GM20431 (cell line): ENCODE results near the gene SORCS1.

ENCODE experiments used
- in situ Hi-C: fragments of 300-500 bp; cut with MseI, MboI; formaldehyde crosslinking; loops from one replicate; pipeline ENCODE4 v1.15.0; 2020; ENCODE audit warnings: low sequenced_read_pairs; ENCODE audit not compliant: unreplicated experiment

The SORCS1 gene

DNA sequence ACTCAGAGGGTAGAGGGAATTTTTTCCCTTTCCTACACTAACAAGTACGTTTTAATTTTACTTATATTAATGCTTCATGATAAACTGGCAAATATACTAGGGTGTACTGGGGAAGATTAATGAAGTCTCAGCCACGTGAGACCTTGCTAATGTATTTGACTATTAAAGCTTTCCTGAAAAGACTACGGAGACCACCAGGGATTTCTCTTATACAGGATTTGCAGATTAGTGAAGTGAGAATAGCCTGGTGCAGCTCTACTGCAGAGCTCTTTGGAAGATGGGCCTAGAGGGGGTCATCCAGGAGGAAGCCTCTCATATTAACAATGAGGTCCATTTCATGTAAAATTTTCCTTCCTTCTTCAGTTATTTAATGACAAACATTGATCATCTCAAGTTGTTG, 379.0 kb downstream of the SORCS1 start:
- in situ Hi-C loops, result loop anchor here (25.0 kb wide), 1 partner anchor 202 kb away; no protein-coding TSS in a partner anchor

GRCh38 chr10:106780632-106781031, 383.9 kb downstream of the SORCS1 start:
- in situ Hi-C loops, result loop anchor here (25.0 kb wide), 1 partner anchor 207 kb away; no protein-coding TSS in a partner anchor

GRCh38 chr10:106777841-106778240, 386.7 kb downstream of the SORCS1 start:
- in situ Hi-C loops, result loop anchor here (25.0 kb wide), 1 partner anchor 209 kb away; no protein-coding TSS in a partner anchor

- in situ Hi-C loops, result loop anchor here (25.0 kb wide), 1 partner anchor 212 kb away; no protein-coding TSS in a partner anchor
Measured at GRCh38 chr10:106775127-106775526, 389.4 kb downstream of the SORCS1 start.

DNA sequence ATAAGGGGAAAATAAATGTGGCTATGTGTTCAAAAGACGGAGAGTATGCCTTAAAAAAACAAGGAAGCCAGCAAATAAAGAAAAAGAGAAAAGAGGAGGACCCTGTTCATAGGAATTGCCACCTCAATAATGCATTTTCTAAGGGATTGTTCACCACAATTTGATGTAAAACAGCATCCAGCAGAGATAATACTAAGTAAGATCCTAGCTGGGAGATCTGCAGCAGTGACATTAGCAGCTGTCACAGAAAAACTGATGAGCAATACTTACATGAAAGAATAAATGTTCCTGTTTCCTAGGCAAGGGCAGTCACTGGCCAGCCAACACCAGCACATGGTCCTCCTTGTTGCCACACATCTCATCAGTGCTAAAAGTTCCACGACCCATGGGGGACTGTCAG, 391.5 kb downstream of the SORCS1 start:
- in situ Hi-C loops, result no loop called here

DNA sequence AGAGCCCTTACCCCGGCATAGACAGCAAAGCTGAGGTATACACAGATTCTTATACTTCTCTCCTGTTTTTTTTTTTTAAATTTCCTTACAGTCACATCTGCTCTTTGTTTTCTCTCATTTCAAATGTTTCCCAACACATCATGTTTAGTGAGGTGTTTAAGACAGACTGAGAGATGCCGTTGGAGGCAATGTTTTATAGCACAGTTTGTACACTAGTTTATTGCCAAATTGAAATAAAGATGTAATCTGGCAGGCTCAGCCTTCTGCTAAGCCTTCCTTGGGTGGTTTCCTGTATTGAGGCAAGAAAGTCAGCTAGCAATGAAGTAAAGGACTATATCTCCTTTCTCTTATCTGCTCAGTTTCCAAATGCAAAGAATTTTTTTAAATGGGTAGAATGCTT, 393.4 kb downstream of the SORCS1 start:
- in situ Hi-C loops, result no loop called here

DNA sequence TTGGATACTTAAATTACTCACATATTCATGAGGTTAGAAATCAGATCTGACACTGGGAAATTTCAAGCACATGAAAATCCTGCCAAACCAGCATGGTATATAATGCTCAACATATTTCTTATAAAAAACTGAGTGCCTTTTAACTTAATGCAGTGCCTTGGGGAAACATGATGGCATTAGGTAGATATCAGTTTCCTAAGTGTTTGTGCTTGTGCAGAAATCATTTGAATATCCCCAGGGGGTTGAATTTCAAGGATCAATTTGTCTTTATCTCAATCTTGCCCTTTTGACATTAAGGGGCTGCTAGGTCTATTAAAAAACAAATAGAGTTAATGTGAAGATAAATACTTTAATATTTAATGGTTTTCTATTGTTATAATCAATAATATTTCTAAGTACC, 396.3 kb downstream of the SORCS1 start:
- in situ Hi-C loops, result no loop called here

DNA sequence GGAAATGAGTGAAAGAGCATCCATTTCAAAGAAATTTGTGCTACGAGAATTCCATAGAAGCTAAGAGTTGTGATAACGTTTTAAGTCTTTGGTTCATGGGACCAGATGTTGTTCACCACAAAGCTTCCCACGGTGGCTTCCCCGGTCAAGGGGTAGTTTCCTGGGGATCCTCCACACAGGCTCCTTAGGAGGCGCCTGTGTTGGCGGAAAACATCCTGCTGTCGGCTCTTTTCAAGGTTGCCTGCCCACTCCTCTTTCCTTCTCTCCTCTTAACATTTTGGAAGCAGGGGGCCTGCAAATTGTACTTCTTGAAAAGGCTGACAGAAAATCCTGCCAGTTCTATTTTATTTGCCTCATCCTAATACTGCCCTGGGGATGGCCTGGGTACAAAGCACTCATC, 398.6 kb downstream of the SORCS1 start:
- in situ Hi-C loops, result no loop called here

GRCh38 chr10:106765241-106765754, 399.2 kb downstream of the SORCS1 start:
- in situ Hi-C loops, result no loop called here

DNA sequence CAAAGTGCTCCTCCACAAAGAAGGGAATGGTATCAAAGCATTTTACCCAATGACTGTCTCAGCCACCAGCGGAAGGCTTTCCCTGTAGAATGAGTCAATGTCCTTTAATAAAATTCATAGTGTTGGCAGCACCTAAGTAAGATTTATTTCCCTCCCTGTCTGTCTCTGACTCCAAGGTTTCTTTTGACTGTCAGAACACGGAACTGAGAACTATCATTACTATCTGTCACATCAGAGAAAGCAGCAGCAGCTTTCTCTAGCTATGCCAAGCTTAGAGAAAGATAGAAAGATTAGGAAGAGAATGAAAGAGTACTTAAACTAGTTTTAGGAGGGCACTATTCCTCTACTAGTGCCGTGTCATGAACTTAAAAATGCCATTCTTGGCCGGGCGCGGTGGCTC, 400.1 kb downstream of the SORCS1 start:
- in situ Hi-C loops, result no loop called here

- in situ Hi-C loops, result no loop called here
Measured at GRCh38 chr10:106761906-106762305, 402.6 kb downstream of the SORCS1 start.

DNA sequence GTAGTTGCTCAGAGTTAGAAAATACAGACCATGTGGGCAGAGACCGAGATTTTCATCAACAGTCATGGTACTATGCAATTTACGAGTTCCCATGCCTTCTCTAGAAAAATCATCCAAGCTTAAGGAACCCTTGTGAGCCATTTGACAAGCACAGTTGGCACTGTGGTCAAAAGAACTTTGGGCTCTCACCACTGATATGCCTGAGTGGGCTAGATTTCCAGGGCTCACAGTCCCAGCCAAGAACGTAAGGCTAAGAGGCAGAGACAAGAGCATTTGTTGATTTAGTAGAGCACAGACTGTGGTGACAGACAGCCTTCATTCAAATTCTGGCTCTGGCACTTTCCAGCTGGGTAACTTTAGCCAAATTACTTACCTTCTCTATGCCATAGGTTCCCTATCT, 407.0 kb downstream of the SORCS1 start:
- in situ Hi-C loops, result no loop called here

- in situ Hi-C loops, result no loop called here
Measured at GRCh38 chr10:106751091-106751490, 413.4 kb downstream of the SORCS1 start.

DNA sequence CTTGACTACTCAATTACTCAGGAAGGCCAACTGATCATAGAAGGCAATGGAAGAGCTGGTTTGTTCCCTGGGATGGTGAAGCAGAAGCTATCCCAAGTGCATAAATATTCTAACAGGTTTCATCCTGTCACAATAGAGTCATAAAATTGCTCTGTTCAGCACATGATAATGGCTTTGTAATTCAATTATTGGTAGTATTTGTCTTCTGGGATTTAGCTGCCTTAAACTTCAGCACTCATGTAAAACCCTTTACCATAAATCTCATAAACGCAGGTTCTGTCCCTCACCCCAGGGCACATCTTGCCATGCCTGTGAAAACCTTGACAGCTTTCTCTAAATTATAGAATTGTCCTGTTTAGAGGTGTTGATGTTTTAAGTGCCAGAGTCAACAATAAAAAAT, 417.6 kb downstream of the SORCS1 start:
- in situ Hi-C loops, result no loop called here

DNA sequence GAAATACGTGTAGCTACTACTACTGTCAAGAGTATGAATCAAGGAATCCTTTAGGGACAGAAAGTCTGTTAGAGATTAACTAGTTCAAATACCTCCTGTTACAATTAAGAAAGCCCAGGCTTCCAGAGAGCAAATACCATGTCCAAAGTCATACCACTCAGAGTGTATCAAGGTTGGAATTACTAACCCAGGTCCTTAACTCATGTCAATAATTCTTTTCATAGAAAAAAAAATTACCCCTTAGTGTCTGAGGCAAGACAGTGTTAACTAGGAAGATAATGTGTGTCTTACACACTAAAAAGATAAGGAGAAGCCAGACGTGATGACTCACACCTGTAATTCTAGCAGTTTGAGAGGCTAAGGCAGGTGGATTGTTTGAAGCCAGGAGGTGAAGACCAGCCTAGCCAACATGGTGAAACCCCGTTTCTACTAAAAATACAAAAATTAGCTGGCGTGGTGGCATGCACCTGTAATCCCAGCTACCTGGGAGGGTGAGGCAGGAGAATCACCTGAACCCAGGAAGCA, 423.4 kb downstream of the SORCS1 start:
- in situ Hi-C loops, result no loop called here

DNA sequence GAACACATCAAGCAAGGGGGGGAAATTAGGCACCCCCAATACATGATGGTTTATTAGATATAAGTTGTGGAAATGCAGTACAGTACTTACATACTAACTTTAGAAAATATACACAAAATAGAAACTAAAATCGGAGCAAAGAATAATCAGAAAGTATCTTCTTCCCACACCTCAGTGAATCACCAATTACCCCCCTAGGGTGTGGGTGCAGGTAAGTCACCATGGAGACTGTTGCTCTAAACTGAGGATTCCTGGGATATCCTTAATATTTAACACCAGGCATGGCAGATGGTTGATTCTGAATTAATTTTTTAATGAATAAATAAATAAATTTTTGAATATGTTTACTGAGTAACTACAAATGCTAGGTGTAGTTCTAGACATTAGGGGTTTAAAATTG, 424.4 kb downstream of the SORCS1 start:
- in situ Hi-C loops, result no loop called here

- in situ Hi-C loops, result no loop called here
Measured at GRCh38 chr10:106734220-106734619, 430.3 kb downstream of the SORCS1 start.

DNA sequence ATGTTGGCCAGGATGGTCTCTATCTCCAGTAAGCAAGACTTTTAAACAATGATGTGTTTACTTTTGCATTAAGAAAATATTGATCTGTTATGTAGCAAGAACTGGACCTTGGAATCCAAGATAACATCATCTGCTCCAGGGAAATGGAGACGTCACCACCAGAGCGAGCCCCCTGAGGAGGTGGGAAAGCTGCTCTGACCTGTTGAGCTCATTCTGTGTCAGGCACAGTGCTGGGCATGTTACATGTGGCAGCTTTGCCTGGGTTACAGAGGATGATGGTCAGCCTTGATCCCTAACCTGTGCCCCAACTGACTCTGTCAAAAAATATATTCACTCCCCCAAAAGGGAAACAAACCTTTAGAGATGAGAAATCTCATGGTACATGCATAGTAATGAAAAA, 436.3 kb downstream of the SORCS1 start:
- in situ Hi-C loops, result no loop called here

DNA sequence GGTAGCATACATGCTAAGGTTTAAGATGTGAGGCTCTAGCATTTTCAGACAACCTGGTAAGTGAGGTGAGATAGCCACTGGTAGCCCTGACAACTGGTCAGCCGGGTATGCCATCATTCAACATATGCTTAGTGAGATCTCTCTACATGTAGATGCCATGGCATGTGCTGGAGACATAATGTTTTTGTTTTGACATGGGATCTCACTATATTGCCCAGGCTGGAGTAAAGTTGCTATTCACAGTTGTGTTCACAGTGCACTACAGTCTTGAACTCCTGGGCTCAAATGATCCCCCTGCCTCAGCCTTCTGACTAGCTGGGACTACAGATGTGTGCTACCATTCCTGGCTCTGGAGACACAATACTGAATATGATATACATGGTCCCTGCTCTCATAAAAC, 437.3 kb downstream of the SORCS1 start:
- in situ Hi-C loops, result no loop called here

- in situ Hi-C loops, result no loop called here
Measured at GRCh38 chr10:106722524-106722923, 442.0 kb downstream of the SORCS1 start.

- in situ Hi-C loops, result no loop called here
Measured at GRCh38 chr10:106720683-106721082, 443.8 kb downstream of the SORCS1 start.

DNA sequence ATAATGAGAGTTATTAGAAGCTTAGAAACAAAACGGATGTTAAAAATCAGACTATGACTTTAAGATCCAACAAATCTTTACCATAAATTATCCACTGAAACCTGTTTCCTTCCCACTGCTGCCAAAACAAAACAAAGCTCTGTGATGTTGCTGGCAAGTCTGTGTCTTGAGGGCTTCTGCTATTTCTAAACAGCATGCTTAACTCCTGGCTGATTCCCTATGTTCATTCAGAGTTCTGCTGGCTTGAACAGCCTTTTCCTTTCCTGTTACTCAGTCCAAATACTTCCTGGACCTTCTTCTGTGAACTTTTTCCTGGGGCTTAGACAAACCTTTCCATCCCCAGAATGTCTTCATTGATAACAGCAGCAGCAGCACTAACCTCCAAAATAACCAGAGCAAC, 448.1 kb downstream of the SORCS1 start:
- in situ Hi-C loops, result no loop called here
